Osteoblast (primary cell): ENCODE results near the gene RSPO4. TPM values are rescaled to one million over a fixed set of nuclear protein-coding genes. Genes with fewer than 3 reads are reported as not detected.

Experiments used
- DNase-seq: peaks from one replicate; pipeline ENCODE4 v3.0.0; 2011; ENCODE audit warnings: low spot score, mixed read lengths; ENCODE audit not compliant: insufficient read length; ENCODE audit errors: missing footprints
- H2AFZ ChIP-seq: 2 replicates; pipeline ENCODE4 v1.6.0; 2011; ENCODE audit warnings: mild to moderate bottlenecking, low read length
- H3K27ac ChIP-seq: 2 replicates; pipeline ENCODE4 v1.5.1; 2011; ENCODE audit warnings: mild to moderate bottlenecking, low read depth, low read length, moderate library complexity
- H3K27me3 ChIP-seq: 2 replicates; pipeline ENCODE4 v1.6.0; 2012; ENCODE audit warnings: mild to moderate bottlenecking, control low read depth, inconsistent platforms, low read length, moderate library complexity; ENCODE audit not compliant: insufficient read depth
- H3K36me3 ChIP-seq: 2 replicates; pipeline ENCODE4 v1.5.1; 2011; ENCODE audit warnings: mild to moderate bottlenecking, low read length, control low read depth, moderate library complexity; ENCODE audit not compliant: insufficient read depth
- H3K4me1 ChIP-seq: 2 replicates; pipeline ENCODE4 v1.5.1; 2011; ENCODE audit warnings: mild to moderate bottlenecking, low read length, control low read depth, moderate library complexity; ENCODE audit not compliant: insufficient read depth
- H3K4me2 ChIP-seq: 2 replicates; pipeline ENCODE4 v1.6.0; 2011; ENCODE audit warnings: mild to moderate bottlenecking, low read length; ENCODE audit not compliant: insufficient read depth
- H3K4me3 ChIP-seq: fragments of 200-600 bp; sonication (generic); 3 replicates; pipeline ENCODE4 v1.5.1; 2012; ENCODE audit warnings: mild to moderate bottlenecking, low read length, inconsistent platforms; ENCODE audit not compliant: insufficient read depth
- H3K79me2 ChIP-seq: 2 replicates; pipeline ENCODE4 v1.6.0; 2012; ENCODE audit warnings: mild to moderate bottlenecking, low read length, control low read depth, inconsistent platforms; ENCODE audit not compliant: insufficient read depth
- H3K9me3 ChIP-seq: 2 replicates; pipeline ENCODE4 v1.5.1; 2011; ENCODE audit warnings: low read depth, low read length, control low read depth
- H4K20me1 ChIP-seq: 2 replicates; pipeline ENCODE4 v1.6.0; 2012; ENCODE audit warnings: mild to moderate bottlenecking, low read length, control low read depth; ENCODE audit not compliant: insufficient read depth
- CTCF ChIP-seq: IDR thresholded peaks from 2 replicates; pipeline ENCODE4 v1.5.1; 2011; ENCODE audit warnings: mild to moderate bottlenecking, low read depth, low read length, moderate library complexity; ENCODE audit errors: extremely low read depth
- total RNA-seq: library from RNA; depleted of rRNA; stranded (reverse); fragments of >200 nt; gene quantifications from 2 replicates; pipeline ENCODE4 v1.2.3, GENCODE V29; 2012

The RSPO4 gene
- total RNA-seq, 1 donor, result not detected

- H2AFZ ChIP-seq, result no peak overlapping the region
- no peak overlapping the region for H3K4me3 ChIP-seq
- no peaks in the 10 kb centered on the region for H3K4me1 ChIP-seq
- TF ChIP-seq CTCF, result no peak
- H3K4me2 ChIP-seq, result no peak overlapping the region
- no peak for DNase-seq
- H3K9me3 ChIP-seq, result no peaks in the 10 kb centered on the region
- H3K79me2 ChIP-seq, result no peaks in the 10 kb centered on the region
- H3K36me3 ChIP-seq, result no peaks in the 10 kb centered on the region
- peaks cover 12% of the 10 kb centered on the region for H3K27me3 ChIP-seq
- no peaks in the 10 kb centered on the region for H4K20me1 ChIP-seq
- no peak overlapping the region for H3K27ac ChIP-seq
These were observed 9.1 kb downstream of the RSPO4 start for GRCh38 chr20:992801-993535.

DNA sequence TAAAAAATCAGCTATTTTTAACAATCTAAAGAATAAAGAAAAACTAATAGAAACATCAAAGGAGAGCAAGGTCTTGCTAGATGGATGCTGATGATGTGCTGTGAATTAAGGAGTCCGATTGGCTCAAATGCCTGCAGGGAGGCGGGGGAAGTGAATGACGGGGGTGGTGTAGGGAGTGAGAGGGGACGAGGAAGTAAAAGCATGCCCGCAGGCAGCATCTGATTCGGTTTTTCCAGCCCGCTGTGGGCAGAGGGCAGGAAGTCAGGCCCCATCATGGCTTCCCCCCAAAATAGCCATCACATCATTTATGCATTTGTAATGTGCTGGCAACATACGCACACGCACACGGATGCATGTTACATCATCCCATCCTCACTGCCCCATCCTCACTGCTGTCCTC, 10.3 kb downstream of the RSPO4 start:
- no peak for TF ChIP-seq CTCF

GRCh38 chr20:990293-990959, 11.7 kb downstream of the RSPO4 start:
- Histone ChIP-seq H3K79me2 (no peaks in the 10 kb centered on the region), H2AFZ (no peak overlapping the region), H3K4me1 (no peaks in the 10 kb centered on the region), H3K27me3 (peaks cover 12% of the 10 kb centered on the region), H3K9me3 (no peaks in the 10 kb centered on the region), H3K4me2 (no peak overlapping the region), H3K4me3 (no peak overlapping the region), H4K20me1 (no peaks in the 10 kb centered on the region), H3K27ac (no peak overlapping the region), H3K36me3 (no peaks in the 10 kb centered on the region)
- no peak for TF ChIP-seq CTCF
- no peak for DNase-seq

More for the DNA sequence above, 10.3 kb downstream of the RSPO4 start:
- Histone ChIP-seq H4K20me1 (no peaks in the 10 kb centered on the region), H3K4me3 (no peak overlapping the region), H3K27ac (no peak overlapping the region), H3K4me1 (no peaks in the 10 kb centered on the region), H2AFZ (no peak overlapping the region), H3K9me3 (no peaks in the 10 kb centered on the region), H3K79me2 (no peaks in the 10 kb centered on the region), H3K27me3 (peaks cover 12% of the 10 kb centered on the region), H3K36me3 (no peaks in the 10 kb centered on the region), H3K4me2 (no peak overlapping the region)
- DNase-seq, result no peak

DNA sequence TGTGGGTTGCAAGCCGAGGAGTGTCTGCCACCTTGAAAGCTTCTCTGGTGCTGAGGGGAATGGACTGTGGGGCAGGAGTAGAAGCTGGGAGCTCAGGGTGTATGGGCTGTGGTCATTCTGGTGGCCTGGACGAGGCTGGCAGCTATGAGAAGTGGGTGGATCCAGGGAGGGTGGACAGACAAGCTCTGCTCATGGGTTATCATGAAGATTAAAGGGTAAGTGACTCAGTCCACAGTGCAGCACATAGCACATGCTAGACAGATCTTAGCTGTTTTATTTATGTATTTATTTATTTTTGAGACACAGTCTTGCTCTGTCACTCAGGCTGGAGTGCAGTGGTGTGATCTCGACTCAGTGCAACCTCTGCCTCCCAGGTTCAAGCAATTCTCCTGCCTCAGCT, 13.8 kb downstream of the RSPO4 start:
- no peak for DNase-seq
- Histone ChIP-seq H3K27me3 (peaks cover 12% of the 10 kb centered on the region), H3K79me2 (no peaks in the 10 kb centered on the region), H3K4me3 (no peak overlapping the region), H3K36me3 (no peaks in the 10 kb centered on the region), H3K4me1 (no peaks in the 10 kb centered on the region), H3K9me3 (no peaks in the 10 kb centered on the region), H3K4me2 (no peak overlapping the region), H3K27ac (no peak overlapping the region), H2AFZ (no peak overlapping the region), H4K20me1 (no peaks in the 10 kb centered on the region)
- no peak for TF ChIP-seq CTCF
